ENCODE data around the gene ASB4.

DNA sequence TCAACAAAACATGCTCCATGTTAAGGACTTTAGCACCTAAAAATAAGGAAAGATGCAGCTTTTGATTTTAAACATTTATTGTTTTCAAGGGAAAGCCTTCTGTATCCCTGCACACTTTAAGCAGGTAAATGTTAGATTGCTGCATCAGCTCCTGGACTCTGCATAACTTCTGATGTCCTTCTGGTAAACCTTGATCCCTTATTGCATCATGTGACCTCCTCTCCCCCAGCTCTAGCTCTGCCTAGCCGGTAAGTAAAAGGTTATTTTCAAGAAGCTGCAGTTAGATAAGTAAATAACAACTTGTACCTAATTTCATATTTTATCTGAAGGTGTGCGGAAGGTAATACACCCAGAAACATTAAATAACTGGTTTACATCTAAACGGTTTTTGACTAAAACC lies 73.1 kb downstream of the ASB4 start:
- TF ChIP-seq EZH2 (IDR thresholded peaks at IDR 0.05; ENCODE audit: low read depth, unreplicated experiment) = no peak
- TF ChIP-seq, protein P1, sequence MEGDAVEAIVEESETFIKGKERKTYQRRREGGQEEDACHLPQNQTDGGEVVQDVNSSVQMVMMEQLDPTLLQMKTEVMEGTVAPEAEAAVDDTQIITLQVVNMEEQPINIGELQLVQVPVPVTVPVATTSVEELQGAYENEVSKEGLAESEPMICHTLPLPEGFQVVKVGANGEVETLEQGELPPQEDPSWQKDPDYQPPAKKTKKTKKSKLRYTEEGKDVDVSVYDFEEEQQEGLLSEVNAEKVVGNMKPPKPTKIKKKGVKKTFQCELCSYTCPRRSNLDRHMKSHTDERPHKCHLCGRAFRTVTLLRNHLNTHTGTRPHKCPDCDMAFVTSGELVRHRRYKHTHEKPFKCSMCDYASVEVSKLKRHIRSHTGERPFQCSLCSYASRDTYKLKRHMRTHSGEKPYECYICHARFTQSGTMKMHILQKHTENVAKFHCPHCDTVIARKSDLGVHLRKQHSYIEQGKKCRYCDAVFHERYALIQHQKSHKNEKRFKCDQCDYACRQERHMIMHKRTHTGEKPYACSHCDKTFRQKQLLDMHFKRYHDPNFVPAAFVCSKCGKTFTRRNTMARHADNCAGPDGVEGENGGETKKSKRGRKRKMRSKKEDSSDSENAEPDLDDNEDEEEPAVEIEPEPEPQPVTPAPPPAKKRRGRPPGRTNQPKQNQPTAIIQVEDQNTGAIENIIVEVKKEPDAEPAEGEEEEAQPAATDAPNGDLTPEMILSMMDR (conservative IDR thresholded peaks at IDR 0.05; ENCODE audit: low read depth in 2 of 2) = no peak
- TF ChIP-seq POLR2AphosphoS5 (IDR thresholded peaks at IDR 0.05; ENCODE audit: low read depth) = no peak
- no peak for TF ChIP-seq ZNF114 (CRISPR knock-in tag; IDR thresholded peaks at IDR 0.05)

Measured in GM23338 (cell line).